GM19328 (cell line): Measurements from ENCODE around the gene CCN6.

Source experiments
- ATAC-seq: cut with Tn5 transposase; IDR thresholded peaks from one replicate; pipeline ENCODE4 v1.9.1; 2021; ENCODE audit warnings: mild to moderate bottlenecking, moderate library complexity; ENCODE audit not compliant: unreplicated experiment

Gene CCN6

DNA sequence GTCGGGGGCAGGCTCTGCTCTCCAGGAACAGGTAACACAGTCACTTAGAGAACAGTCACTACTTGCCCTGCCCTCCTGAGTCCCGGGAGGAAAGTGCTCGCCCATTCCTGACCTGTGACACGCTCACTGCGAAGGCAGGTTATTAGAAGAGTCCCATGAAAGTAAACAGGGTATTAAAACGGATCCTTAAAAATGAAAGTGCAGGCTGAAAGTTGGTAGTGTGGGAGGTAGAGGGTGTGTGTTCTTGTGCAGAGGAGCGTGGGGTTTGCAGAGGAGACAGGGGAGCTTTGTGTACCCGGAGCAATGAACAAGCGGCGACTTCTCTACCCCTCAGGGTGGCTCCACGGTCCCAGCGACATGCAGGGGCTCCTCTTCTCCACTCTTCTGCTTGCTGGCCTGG is at the start of gene CCN6:
Gene CCN6 (plus strand): TSS at position 104 of the 400 bp plus-strand sequence. CDS start 254 bp downstream, at position 358.
- no peak for ATAC-seq

GRCh38 chr6:112004201-112005012 is 49.5 kb upstream of the CCN6 start:
- no peak for ATAC-seq

GRCh38 chr6:112005013-112005371 is 48.9 kb upstream of the CCN6 start:
- no peak for ATAC-seq

- no peak for ATAC-seq
Measured at GRCh38 chr6:112007254-112007653, 46.6 kb upstream of the CCN6 start.

GRCh38 chr6:112007805-112008204 is 46.1 kb upstream of the CCN6 start:
- ATAC-seq: no peak

DNA sequence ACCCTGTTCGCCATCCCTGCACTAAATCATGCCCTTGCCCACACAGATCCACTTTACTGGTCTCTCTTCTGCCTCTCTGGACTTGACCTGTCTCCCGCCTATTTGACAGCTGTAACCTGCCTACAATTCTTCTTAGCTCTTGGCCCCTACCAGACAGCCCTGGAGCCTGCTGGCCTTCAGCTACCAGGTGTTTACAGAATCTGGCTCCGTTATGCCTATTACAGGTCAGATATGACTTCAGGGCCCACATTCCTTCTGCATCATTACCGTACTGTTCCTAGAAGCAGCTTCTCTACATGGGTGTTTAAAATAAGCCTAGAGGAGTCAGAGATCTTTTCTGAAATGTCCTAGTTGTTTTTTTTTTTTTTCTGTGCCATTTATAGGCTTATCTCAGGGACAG is 45.4 kb upstream of the CCN6 start:
- ATAC-seq: no peak

DNA sequence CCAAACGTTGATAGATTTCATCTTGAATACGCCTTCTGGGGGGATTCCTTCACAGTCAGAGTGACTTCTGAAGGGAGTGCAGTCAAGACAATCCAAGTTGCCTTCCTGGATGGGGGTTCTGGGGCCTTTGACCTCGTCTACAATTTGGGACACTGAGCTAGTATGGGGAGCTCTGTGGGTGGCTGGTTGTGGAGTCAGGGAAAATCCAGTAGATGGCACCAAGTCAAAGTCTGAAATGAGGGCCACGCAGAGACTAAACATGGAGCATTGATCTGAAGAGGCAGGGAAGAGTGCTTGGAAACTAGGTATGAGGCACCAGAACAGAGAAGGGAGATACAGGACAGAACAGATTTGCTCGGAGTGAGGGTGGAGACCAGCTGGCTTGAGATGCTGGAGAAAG is 43.6 kb upstream of the CCN6 start:
- no peak for ATAC-seq

- no peak for ATAC-seq
Measured at GRCh38 chr6:112013051-112013450, 40.9 kb upstream of the CCN6 start.

GRCh38 chr6:112014483-112014882 is 39.4 kb upstream of the CCN6 start:
- no peak for ATAC-seq

GRCh38 chr6:112015725-112016124 is 38.2 kb upstream of the CCN6 start:
- no peak for ATAC-seq

- peak; percentile 61 for ATAC-seq
Measured at GRCh38 chr6:112016320-112016719, 37.6 kb upstream of the CCN6 start.

DNA sequence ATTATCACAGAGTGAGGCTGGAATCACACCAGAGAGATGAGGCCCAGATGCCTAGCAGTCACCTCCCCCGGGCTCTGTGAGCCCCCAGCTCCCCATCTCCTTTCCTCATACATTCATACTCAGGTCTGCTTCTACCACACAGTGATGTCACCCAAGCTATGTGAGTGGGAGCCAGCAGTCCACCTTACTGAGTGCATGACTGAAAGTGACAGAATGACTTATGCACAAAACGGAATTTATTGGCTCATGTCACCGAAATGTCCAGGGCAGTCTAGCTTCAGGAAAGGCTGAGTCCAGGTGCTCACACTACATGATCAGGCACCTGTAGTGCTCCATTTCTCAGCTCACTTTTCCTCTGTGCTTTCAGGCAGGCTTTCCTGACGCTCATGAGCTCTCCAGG is 36.7 kb upstream of the CCN6 start:
- ATAC-seq: no peak

DNA sequence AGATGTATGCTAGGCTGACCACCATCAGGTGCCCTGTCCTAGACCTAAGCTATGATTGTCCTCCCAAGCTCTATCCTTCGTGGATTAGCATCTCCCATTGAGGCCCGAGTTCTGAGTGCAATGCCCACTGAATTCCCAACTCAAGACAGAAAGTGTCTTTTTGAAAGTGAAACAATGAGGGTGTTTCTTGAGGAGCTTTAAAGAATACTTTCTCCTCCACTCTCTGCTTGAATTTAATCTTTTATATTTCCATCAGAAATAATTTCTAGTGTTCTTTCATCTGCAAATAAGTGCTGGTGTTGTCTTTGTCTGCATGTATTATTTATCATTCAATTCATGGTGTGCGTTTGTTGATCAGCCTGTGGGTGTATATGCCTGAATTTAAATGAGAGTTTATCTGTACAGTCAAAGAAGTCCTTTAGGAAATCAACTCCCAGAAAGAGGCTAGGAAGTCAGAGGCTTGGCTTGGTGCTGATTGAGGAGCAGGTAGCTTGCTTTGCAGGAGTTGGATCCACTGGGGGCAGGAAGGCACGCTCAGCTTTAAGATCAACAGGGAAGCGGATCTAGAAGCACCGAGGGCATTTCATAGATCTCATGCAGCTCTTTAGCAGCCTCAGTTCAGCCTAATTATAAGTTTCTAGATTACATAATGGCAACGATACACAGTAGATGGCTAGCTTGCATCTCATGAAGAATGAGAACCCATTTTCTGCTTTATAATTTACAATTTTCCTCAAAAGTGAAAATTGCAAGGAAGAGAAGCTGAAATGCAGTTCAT is 36.0 kb upstream of the CCN6 start:
- ATAC-seq: no peak

GRCh38 chr6:112018619-112019416 is 35.1 kb upstream of the CCN6 start:
- ATAC-seq: no peak

GRCh38 chr6:112019589-112019988 is 34.3 kb upstream of the CCN6 start:
- ATAC-seq: no peak

DNA sequence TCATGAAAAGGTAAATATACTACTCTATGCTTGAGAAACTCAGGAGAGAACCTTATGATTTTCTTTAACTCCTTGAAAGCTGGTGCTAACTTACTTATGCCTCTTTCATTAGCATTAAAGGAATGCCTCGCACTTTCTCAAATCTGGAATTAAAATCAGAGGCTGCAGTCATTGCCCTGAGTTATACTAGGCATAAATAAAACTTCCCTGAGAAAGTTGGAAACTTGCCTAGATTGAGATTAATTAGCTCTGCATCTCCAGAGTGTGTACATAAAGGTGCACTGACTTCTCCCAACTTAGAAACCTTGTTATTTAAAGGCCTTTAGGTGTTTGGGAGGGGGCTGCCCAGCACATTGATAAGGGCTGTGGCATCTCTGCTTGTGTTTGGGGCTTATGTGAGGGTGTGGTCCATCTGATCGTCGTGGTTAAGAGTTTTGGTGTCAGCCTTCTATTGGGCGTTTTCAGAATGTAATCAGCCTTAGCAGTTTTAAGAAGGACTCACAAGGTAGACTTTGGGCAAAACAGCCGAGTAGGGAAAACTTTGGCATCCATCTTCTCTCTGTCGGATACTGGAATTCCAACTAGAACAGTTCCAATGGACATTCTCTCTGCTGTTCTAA is 32.1 kb upstream of the CCN6 start:
- no peak for ATAC-seq

GRCh38 chr6:112022749-112023148 is 31.2 kb upstream of the CCN6 start:
- no peak for ATAC-seq

GRCh38 chr6:112024464-112024863 is 29.4 kb upstream of the CCN6 start:
- no peak for ATAC-seq

- ATAC-seq: no peak
Measured at GRCh38 chr6:112026933-112027332, 27.0 kb upstream of the CCN6 start.

DNA sequence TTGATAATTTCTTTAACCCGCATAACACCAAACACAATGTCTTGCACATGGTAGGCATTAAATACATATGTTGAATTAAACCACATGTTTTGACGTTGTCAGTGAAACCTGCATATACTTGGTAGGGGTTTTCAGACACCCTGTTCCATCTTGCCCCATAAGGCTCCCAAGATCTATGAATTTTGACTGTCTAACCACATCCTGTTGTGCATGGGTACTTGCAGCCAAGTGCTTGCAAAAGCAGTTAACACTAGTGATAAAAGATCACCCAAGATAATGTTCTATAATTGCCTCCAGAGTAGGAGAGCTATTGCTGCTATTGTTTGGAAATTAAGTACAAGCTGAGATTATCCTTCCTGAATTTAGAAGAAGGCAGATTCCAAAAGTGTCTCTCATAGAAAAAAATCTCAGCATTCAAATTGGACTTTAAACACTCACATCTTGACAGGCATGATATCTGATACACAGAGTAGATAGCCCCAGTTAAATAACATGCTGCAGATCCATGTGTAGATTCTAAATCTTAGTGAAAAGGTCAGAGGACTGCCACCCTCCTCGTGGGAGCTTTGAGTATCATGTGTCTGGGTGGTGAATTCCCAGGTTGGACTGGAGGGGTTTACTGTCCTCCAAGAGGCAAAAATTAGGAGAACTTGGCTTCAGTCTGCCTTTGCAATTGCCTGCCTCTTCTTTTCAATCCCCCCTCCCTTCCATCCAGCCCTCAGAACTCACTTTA is 25.8 kb upstream of the CCN6 start:
- no peak for ATAC-seq
